Gastrocnemius medialis (tissue), 4 donors: Measurements from ENCODE around the gene TNFRSF1A.

Experiments used
- POLR2A ChIP-seq, 2 donors: fragments of 450-650 bp; IDR thresholded peaks; one replicate each; pipeline ENCODE4 v1.6.1; 2017; ENCODE audit warnings: antibody characterized with exemption in 2 of 2, mild to moderate bottlenecking in 2 of 2, moderate library complexity in 2 of 2
- TF ChIP-seq, protein P1 (sequence below), 5 experiments: fragments of 450-650 bp in 3 of 5; fragments of 200-600 bp in 2 of 5; sonication (generic) in 2 of 5; IDR thresholded peaks in 4 of 5; conservative IDR thresholded peaks in 1 of 5; 1 replicate in 4 of 5; 2 replicates in 1 of 5; pipeline ENCODE4 v1.5.1; 2016 to 2019; ENCODE audit warnings: antibody characterized with exemption in 5 of 5, mild to moderate bottlenecking in 3 of 5, moderate library complexity in 3 of 5

DNA sequence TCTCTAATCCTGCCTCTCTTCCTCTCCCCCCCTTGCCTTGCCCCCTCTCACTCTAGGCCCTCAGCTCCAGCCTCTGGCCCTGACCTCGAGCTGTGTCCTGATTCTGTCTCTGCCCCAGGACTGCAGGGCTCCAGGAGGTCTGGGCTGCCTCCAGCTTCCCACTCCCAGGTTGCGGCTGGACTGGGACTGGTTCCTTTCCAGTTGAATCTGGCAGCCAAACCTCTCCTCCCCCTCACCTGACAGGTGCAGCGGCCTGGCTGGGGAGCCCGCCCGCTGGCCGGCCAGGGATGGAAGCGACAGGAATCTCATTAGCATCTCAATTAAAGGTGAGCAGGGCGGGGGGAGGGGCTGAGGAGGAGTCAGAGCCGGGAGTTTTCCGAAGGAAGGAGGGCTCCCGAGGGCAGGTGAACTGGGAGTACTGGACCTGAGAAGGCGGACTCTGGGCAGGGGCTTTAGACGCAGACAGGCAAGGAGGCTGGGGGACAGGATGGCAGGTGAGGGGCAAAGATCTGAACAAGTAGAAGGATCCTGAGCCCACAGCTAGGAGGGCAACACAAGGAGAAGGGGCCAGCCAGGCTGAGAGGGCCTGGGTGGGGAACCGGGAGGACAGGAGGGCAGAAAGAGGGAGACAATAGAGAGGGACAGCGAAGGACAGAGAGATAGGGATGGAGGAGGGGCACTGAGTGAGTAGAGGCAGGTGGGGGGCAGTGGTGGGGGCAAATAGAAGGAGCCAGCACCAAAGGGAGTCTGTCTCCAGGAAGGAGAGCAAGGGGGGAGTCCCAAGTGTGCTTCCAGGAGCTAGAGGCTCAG is 33.6 kb upstream of the TNFRSF1A start, which contains the start of gene SCNN1A:
- TF ChIP-seq, protein P1, sequence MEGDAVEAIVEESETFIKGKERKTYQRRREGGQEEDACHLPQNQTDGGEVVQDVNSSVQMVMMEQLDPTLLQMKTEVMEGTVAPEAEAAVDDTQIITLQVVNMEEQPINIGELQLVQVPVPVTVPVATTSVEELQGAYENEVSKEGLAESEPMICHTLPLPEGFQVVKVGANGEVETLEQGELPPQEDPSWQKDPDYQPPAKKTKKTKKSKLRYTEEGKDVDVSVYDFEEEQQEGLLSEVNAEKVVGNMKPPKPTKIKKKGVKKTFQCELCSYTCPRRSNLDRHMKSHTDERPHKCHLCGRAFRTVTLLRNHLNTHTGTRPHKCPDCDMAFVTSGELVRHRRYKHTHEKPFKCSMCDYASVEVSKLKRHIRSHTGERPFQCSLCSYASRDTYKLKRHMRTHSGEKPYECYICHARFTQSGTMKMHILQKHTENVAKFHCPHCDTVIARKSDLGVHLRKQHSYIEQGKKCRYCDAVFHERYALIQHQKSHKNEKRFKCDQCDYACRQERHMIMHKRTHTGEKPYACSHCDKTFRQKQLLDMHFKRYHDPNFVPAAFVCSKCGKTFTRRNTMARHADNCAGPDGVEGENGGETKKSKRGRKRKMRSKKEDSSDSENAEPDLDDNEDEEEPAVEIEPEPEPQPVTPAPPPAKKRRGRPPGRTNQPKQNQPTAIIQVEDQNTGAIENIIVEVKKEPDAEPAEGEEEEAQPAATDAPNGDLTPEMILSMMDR (IDR thresholded peaks at IDR 0.05 in 4 of 5, conservative IDR thresholded peaks at IDR 0.05 in 1 of 5) = no peak
- no peak for TF ChIP-seq POLR2A (IDR thresholded peaks at IDR 0.05)
